Prostate gland (tissue), 2 donors: ENCODE data around the gene CDC42EP3.

Source experiments
- POLR2A ChIP-seq: fragments of 450-650 bp; IDR thresholded peaks from one replicate; pipeline ENCODE4 v1.6.1; 2016; ENCODE audit warnings: antibody characterized with exemption, mild to moderate bottlenecking
- POLR2AphosphoS5 ChIP-seq: sonication (generic); formaldehyde crosslinking; IDR thresholded peaks from one replicate; pipeline ENCODE4 v1.6.1; 2017; ENCODE audit warnings: antibody characterized with exemption
- TF ChIP-seq, protein P1 (sequence below), 4 experiments: fragments of 200-600 bp in 2 of 4; fragments of 450-650 bp in 2 of 4; sonication (generic) in 2 of 4; IDR thresholded peaks; 1 replicate in 3 of 4; 2 replicates in 1 of 4; pipeline ENCODE4 v1.5.1; 2016 to 2019; ENCODE audit warnings: antibody characterized with exemption in 4 of 4, mild to moderate bottlenecking in 2 of 4, moderate library complexity in 2 of 4

DNA sequence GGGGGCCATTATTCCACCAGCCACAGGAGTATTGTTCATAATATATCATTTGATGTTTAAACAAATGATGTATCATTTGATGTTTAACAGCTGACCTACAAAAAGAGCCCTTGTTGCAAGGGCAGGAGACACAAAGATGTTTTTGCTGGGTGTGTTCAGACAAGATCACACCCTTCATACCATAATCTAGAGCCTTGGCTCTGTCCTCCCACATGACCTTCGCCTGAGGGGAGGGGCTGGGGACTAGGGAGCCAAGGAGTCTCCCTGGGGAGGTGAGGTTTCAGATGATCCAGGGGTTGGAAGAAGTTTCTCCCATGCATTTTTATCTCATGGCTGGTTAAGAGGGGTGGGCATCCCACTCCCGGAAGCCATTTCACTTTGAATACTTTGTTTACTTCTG is 33.5 kb downstream of the CDC42EP3 start:
- TF ChIP-seq POLR2A (no peak), POLR2AphosphoS5 (no peak)
- TF ChIP-seq, protein P1, sequence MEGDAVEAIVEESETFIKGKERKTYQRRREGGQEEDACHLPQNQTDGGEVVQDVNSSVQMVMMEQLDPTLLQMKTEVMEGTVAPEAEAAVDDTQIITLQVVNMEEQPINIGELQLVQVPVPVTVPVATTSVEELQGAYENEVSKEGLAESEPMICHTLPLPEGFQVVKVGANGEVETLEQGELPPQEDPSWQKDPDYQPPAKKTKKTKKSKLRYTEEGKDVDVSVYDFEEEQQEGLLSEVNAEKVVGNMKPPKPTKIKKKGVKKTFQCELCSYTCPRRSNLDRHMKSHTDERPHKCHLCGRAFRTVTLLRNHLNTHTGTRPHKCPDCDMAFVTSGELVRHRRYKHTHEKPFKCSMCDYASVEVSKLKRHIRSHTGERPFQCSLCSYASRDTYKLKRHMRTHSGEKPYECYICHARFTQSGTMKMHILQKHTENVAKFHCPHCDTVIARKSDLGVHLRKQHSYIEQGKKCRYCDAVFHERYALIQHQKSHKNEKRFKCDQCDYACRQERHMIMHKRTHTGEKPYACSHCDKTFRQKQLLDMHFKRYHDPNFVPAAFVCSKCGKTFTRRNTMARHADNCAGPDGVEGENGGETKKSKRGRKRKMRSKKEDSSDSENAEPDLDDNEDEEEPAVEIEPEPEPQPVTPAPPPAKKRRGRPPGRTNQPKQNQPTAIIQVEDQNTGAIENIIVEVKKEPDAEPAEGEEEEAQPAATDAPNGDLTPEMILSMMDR (IDR thresholded peaks at IDR 0.05), result no peak
